Ishikawa (cell line): Measurements from ENCODE around the gene STOML1.

ENCODE experiments used
- CEBPB ChIP-seq: IDR thresholded peaks from 2 replicates; pipeline ENCODE4 v1.6.1; 2012
- CREB1 ChIP-seq: IDR thresholded peaks from 2 replicates; pipeline ENCODE4 v1.6.1; 2012; ENCODE audit warnings: low read depth
- MAX ChIP-seq: IDR thresholded peaks from 2 replicates; pipeline ENCODE4 v1.6.1; 2012
- NFIC ChIP-seq: IDR thresholded peaks from 2 replicates; pipeline ENCODE4 v1.6.1; 2012
- RAD21 ChIP-seq: IDR thresholded peaks from 2 replicates; pipeline ENCODE4 v1.6.1; 2012; ENCODE audit warnings: low read depth
- REST ChIP-seq: IDR thresholded peaks from 2 replicates; pipeline ENCODE4 v1.6.1; 2012; ENCODE audit warnings: low read depth, mild to moderate bottlenecking

GRCh38 chr15:74006774-74007639 is 14.9 kb upstream of the STOML1 start:
- TF ChIP-seq MAX, result no peak
- TF ChIP-seq REST, result no peak
- TF ChIP-seq CREB1, result no peak
- TF ChIP-seq RAD21, result no peak
- no peak for TF ChIP-seq NFIC
- TF ChIP-seq CEBPB, result no peak
